ENCODE measurements around the gene NACC1.
A peak's percentile ranks its signal among the peaks of the same experiment; 100 is the strongest.

Gene NACC1

DNA sequence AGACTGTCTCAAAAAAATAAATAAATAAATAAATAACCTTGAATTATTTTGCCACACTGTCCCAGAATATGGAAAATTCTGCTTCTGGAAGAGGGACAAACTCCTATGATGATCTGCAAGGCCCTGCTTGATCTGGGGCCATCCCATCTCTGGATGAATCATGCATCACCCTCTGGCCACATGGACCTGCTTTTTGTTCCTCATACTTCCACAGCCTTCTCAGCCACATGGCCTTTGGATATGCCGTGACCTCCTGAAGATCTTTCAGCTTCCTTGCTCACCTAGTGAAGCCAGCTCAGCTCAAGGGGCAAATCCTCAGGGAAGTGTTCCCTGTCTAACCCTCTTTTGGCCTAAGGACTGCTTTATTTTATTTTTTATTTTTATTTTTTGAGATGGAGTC, 42.5 kb downstream of the NACC1 start:
- H3K9ac ChIP-seq (ENCODE audit: low read depth, low read length, poor library complexity, severe bottlenecking), result no peak overlapping the region
- peaks cover 17% of the 10 kb centered on the region; the same call in 1 of the 2 replicates for H3F3A ChIP-seq (ENCODE audit: low read depth)
- H3K27me3 ChIP-seq (ENCODE audit: insufficient read depth, low read length, poor library complexity, severe bottlenecking), result no peaks in the 10 kb centered on the region
- no peak overlapping the region for H3K4me2 ChIP-seq (ENCODE audit: low read depth, low read length, poor library complexity, severe bottlenecking)
- no peak overlapping the region for H3K4me3 ChIP-seq (ENCODE audit: low read length, poor library complexity, severe bottlenecking)
- no peak overlapping the region for H2AFZ ChIP-seq (ENCODE audit: low read length)
- peaks cover 31% of the 10 kb centered on the region for H3K79me2 ChIP-seq (ENCODE audit: insufficient read depth, low read length)
- H3K4me1 ChIP-seq (ENCODE audit: insufficient read depth, low read length, poor library complexity, severe bottlenecking), result peaks cover 62% of the 10 kb centered on the region
- no peaks in the 10 kb centered on the region for H4K20me1 ChIP-seq (ENCODE audit: insufficient read depth, low read length, poor library complexity, severe bottlenecking)
- no peaks in the 10 kb centered on the region for H3K9me3 ChIP-seq (ENCODE audit: insufficient read depth, low read depth, low read length)
- no peak for TF ChIP-seq EZH2phosphoT487 (IDR thresholded peaks at IDR 0.05; ENCODE audit: borderline replicate concordance)
- TF ChIP-seq, protein P1, sequence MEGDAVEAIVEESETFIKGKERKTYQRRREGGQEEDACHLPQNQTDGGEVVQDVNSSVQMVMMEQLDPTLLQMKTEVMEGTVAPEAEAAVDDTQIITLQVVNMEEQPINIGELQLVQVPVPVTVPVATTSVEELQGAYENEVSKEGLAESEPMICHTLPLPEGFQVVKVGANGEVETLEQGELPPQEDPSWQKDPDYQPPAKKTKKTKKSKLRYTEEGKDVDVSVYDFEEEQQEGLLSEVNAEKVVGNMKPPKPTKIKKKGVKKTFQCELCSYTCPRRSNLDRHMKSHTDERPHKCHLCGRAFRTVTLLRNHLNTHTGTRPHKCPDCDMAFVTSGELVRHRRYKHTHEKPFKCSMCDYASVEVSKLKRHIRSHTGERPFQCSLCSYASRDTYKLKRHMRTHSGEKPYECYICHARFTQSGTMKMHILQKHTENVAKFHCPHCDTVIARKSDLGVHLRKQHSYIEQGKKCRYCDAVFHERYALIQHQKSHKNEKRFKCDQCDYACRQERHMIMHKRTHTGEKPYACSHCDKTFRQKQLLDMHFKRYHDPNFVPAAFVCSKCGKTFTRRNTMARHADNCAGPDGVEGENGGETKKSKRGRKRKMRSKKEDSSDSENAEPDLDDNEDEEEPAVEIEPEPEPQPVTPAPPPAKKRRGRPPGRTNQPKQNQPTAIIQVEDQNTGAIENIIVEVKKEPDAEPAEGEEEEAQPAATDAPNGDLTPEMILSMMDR (conservative IDR thresholded peaks at IDR 0.05; ENCODE audit: low read length), result no peak
- no peaks in the 10 kb centered on the region for H3K36me3 ChIP-seq (ENCODE audit: insufficient read depth, low read length)
- no peaks in the 10 kb centered on the region for H3K9me2 ChIP-seq (replicated peaks; ENCODE audit: low read depth, low read length)

DNA sequence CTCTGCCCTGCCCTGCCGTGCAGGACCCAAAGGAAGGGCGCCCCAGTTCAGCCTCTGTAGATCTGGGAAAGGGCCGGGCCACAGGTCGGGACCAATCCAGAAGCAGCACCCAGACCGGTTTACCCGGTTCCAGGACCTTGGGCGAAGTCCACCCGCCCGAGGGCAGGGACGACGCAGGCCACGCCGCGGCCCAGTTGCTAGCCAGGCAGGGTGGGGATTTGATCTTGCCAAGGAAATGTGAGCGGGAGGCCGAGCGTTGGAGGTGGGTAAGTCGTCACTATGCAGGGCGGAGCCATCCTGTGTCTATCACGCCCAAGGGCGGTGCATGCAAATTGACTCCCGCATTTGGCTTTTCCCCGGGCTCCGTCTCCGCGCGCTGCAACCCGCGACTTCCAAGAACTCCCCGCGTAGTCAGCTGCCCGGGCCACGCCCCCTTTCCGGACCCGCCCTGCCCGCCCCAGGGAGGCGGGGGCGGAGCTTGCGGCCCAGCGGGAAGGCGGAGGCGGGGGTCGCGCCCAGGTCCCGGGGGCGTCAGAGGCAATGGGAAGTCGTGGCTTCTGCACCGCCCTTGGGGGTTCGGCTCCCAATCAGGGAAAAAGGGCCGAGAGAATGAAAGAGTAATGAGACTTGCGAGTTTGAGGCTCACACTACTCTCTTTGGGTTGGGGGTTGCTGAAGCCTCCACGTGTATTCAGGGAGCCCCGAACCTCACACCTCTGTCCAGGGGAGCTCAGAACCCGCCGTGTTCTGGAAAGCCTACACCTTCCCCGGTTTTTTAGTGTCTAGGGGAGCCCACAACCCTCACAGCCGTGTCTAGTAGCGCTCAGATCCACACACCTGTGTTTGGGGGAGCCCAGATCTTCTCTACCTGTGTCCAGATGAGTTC, 44.9 kb downstream of the NACC1 start:
- Histone ChIP-seq H3K4me1 (ENCODE audit: insufficient read depth, low read length, poor library complexity, severe bottlenecking) (peaks cover 62% of the 10 kb centered on the region), H3K9me2 (replicated peaks; ENCODE audit: low read depth, low read length) (no peaks in the 10 kb centered on the region), H3F3A (ENCODE audit: low read depth) (peaks cover 8% of the 10 kb centered on the region; the same call in 1 of the 2 replicates), H3K4me3 (ENCODE audit: low read length, poor library complexity, severe bottlenecking) (peak overlapping the region; percentile 78), H3K27me3 (ENCODE audit: insufficient read depth, low read length, poor library complexity, severe bottlenecking) (no peaks in the 10 kb centered on the region), H4K20me1 (ENCODE audit: insufficient read depth, low read length, poor library complexity, severe bottlenecking) (no peaks in the 10 kb centered on the region), H3K9me3 (ENCODE audit: insufficient read depth, low read depth, low read length) (no peaks in the 10 kb centered on the region), H3K36me3 (ENCODE audit: insufficient read depth, low read length) (no peaks in the 10 kb centered on the region), H3K4me2 (ENCODE audit: low read depth, low read length, poor library complexity, severe bottlenecking) (peak overlapping the region; percentile 93), H3K79me2 (ENCODE audit: insufficient read depth, low read length) (peaks cover 26% of the 10 kb centered on the region), H3K9ac (ENCODE audit: low read depth, low read length, poor library complexity, severe bottlenecking) (peak overlapping the region; percentile 84), H2AFZ (ENCODE audit: low read length) (peak overlapping the region; percentile 52; the same call in 1 of the 2 replicates)
- no peak for TF ChIP-seq EZH2phosphoT487 (IDR thresholded peaks at IDR 0.05; ENCODE audit: borderline replicate concordance)
- TF ChIP-seq, protein P1 (conservative IDR thresholded peaks at IDR 0.05; ENCODE audit: low read length), result no peak

DNA sequence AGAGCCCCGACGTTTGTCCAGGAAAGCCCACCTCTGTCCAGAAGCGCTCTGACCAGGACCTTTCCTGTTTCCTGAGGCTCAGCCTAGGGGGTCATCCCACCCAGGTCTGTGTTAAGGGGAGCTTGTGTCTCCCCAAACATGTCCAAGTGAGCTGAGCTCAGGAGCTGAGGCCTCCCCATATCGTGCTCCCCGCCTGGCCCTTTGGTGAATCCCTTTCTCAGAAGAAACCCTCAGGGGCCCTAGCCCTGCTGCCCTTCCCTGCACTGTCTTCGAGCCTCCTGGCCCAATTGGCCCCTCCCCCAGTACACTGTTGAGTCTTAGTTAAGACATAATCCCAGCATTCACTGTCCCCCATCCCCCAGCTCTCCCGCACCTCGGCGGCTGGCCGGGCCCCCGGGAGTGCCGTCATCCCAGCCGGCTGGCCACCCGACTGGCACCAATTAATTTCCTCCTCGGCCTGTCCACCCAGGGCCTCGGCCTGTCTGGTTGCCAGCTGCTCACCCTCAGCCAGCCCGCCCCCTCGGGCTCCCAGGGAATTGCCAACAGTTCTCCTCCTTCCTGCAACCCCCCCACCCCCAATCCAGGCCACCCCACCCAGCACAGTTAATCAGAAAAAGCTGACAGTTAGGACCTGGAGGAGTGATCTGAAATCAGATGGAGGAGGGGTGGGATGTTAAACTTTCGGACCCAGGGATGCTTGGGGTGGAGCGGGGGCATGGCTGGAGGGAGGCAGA, 45.7 kb downstream of the NACC1 start:
- H3K9ac ChIP-seq (ENCODE audit: low read depth, low read length, poor library complexity, severe bottlenecking), result peak overlapping the region; percentile 84
- H3K79me2 ChIP-seq (ENCODE audit: insufficient read depth, low read length), result peaks cover 27% of the 10 kb centered on the region
- peak overlapping the region; percentile 93 for H3K4me2 ChIP-seq (ENCODE audit: low read depth, low read length, poor library complexity, severe bottlenecking)
- H3K9me2 ChIP-seq (replicated peaks; ENCODE audit: low read depth, low read length), result no peaks in the 10 kb centered on the region
- H3K9me3 ChIP-seq (ENCODE audit: insufficient read depth, low read depth, low read length), result no peaks in the 10 kb centered on the region
- H3K4me1 ChIP-seq (ENCODE audit: insufficient read depth, low read length, poor library complexity, severe bottlenecking), result peaks cover 62% of the 10 kb centered on the region
- H3K27me3 ChIP-seq (ENCODE audit: insufficient read depth, low read length, poor library complexity, severe bottlenecking), result no peaks in the 10 kb centered on the region
- TF ChIP-seq EZH2phosphoT487 (IDR thresholded peaks at IDR 0.05; ENCODE audit: borderline replicate concordance), result no peak
- TF ChIP-seq, protein P1 (conservative IDR thresholded peaks at IDR 0.05; ENCODE audit: low read length), result no peak
- H3K4me3 ChIP-seq (ENCODE audit: low read length, poor library complexity, severe bottlenecking), result peak overlapping the region; percentile 78
- H3K36me3 ChIP-seq (ENCODE audit: insufficient read depth, low read length), result no peaks in the 10 kb centered on the region
- no peak overlapping the region for H2AFZ ChIP-seq (ENCODE audit: low read length)
- H3F3A ChIP-seq (ENCODE audit: low read depth), result peaks cover 8% of the 10 kb centered on the region; the same call in 1 of the 2 replicates
- H4K20me1 ChIP-seq (ENCODE audit: insufficient read depth, low read length, poor library complexity, severe bottlenecking), result no peaks in the 10 kb centered on the region

Measured in Loucy (cell line).